Lower leg skin (tissue), 3 donors: ENCODE measurements around the gene MT1X.

Source experiments
- CTCF ChIP-seq, 3 donors: fragments of 450-650 bp; IDR thresholded peaks; one replicate each; pipeline ENCODE4 v1.5.1; 2016; ENCODE audit warnings: antibody characterized with exemption in 3 of 3, mild to moderate bottlenecking in 3 of 3, moderate library complexity in 2 of 3
- POLR2A ChIP-seq, 2 donors: fragments of 450-650 bp; IDR thresholded peaks; one replicate each; pipeline ENCODE4 v1.6.1; 2016 to 2017; ENCODE audit warnings: antibody characterized with exemption in 2 of 2, mild to moderate bottlenecking in 1 of 2, moderate library complexity in 1 of 2

GRCh38 chr16:56691885-56692284 lies 9.6 kb downstream of the MT1X start:
- TF ChIP-seq CTCF (IDR thresholded peaks at IDR 0.05), result no peak
- TF ChIP-seq POLR2A (IDR thresholded peaks at IDR 0.05), result no peak
